Bronchial epithelial cell (primary cell): ENCODE results near the gene SLC12A9. TPM values are rescaled to one million over a fixed set of nuclear protein-coding genes. Genes with fewer than 3 reads are reported as not detected.

Source experiments
- DNase-seq: peaks from one replicate; pipeline ENCODE4 v3.0.0-alpha.2; 2010; ENCODE audit warnings: low read depth
- FAIRE-seq: peaks from 2 replicates; lab custom pipeline; 2011; peaks lifted over from hg19 to GRCh38; lab: Jason Lieb, UNC
- H3K27me3 ChIP-seq: 2 replicates; pipeline ENCODE4 v1.5.1; 2011; ENCODE audit warnings: low read length; ENCODE audit not compliant: control insufficient read depth, insufficient read depth
- H3K36me3 ChIP-seq: 2 replicates; pipeline ENCODE4 v1.5.1; 2011; ENCODE audit warnings: low read length; ENCODE audit not compliant: control insufficient read depth, insufficient read depth
- H3K4me3 ChIP-seq: 2 replicates; pipeline ENCODE4 v1.5.1; 2011; ENCODE audit warnings: mild to moderate bottlenecking, low read depth, low read length, control low read depth
- total RNA-seq: library from RNA; depleted of rRNA; stranded (reverse); fragments of >200 nt; gene quantifications from 2 replicates; pipeline ENCODE4 v1.2.1, GENCODE V29; 2014
- TF ChIP-seq, protein P1 (sequence below): IDR thresholded peaks from 2 replicates; pipeline ENCODE4 v1.5.1; 2011; ENCODE audit warnings: mild to moderate bottlenecking, moderate library complexity, low read length, control low read depth, inconsistent platforms; ENCODE audit not compliant: insufficient read depth, severe bottlenecking

Gene SLC12A9
- total RNA-seq, 1 donor from 2014 or later = 7.6 TPM

DNA sequence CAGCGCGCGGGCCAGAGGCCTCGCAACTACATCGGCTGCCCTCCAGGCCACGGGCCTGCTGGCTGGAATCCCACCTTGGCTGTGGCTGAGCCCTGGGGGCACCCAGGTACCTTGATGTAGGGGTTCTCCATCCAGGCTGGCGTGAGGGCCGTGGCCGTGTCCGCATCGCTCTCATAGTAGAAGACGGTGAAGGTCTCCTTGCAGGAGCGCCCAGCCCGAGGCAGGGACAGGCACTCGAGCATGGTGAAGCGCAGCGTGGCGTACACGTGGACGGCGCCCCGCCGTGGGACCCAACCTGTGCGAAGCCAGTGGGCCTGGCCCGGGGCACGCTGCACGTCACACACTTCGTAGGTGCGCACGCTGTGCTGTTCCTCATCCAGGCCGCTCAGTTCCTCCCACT lies 29.0 kb upstream of the SLC12A9 start:
- DNase-seq = no peak
- H3K4me3 ChIP-seq = no peak overlapping the region
- peaks cover 36% of the 10 kb centered on the region for H3K36me3 ChIP-seq
- H3K27me3 ChIP-seq = no peaks in the 10 kb centered on the region
- no peak for FAIRE-seq
- TF ChIP-seq, protein P1, sequence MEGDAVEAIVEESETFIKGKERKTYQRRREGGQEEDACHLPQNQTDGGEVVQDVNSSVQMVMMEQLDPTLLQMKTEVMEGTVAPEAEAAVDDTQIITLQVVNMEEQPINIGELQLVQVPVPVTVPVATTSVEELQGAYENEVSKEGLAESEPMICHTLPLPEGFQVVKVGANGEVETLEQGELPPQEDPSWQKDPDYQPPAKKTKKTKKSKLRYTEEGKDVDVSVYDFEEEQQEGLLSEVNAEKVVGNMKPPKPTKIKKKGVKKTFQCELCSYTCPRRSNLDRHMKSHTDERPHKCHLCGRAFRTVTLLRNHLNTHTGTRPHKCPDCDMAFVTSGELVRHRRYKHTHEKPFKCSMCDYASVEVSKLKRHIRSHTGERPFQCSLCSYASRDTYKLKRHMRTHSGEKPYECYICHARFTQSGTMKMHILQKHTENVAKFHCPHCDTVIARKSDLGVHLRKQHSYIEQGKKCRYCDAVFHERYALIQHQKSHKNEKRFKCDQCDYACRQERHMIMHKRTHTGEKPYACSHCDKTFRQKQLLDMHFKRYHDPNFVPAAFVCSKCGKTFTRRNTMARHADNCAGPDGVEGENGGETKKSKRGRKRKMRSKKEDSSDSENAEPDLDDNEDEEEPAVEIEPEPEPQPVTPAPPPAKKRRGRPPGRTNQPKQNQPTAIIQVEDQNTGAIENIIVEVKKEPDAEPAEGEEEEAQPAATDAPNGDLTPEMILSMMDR = no peak

DNA sequence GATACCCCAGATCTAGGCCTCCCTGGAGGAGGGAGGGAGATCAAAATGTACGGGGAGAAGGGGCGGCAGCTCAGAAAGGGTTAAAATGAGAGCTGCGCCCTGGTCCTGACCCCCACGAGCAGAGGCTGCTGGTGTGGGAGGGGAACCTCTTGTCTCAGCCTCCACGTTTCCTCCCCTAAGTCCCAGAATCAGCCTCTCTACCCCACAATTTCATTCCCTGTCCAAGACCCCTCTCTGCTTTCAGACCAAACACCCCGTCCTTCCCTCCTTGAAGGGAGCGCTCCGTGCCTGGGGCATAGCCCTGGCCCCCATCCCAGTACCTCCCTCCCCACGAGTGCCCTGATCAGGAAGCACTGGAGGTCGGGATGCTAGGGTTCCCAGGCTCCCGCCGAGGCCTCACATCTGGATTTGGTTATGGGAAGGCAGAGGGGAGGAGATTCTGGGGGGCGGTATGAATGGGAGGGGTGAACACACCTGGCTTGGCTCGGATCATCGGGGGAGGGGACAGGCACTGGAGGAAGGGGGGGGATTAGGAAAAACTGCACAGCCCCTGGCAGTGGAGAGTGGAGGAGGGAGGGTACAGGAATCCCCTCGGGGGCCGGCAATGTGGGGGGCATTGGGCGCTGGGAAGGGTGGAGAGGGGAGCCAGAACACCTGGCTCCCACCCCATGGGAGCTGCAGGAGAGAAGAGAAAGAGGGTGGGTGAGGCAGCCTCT lies 27.9 kb upstream of the SLC12A9 start:
- Histone ChIP-seq H3K4me3 (peak overlapping the region; percentile 69), H3K36me3 (peaks cover 27% of the 10 kb centered on the region), H3K27me3 (no peaks in the 10 kb centered on the region)
- TF ChIP-seq, protein P1 = no peak
- DNase-seq = no peak
- no peak for FAIRE-seq

DNA sequence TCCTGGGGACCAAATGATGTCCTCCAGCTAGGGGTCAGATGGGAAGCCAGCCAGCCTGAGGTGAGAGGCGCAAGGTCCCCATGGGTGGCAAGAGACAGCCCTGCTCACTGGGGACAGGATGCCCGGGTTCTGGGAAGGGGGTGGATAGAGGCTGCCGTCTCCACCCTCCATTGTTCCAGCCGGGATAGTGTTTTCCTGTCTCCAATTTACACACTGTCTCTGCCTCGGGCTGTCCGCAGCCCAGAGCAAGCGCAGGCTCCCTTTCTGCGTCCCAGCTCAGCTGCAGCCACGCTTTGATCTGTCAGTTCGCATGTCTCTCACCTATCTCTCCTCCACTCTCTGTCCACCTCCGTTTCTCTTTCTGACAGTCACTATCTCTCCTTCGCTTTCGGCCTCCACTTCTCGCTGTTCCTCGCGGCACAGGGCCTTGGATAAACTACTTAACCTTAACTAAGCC lies 27.3 kb upstream of the SLC12A9 start:
- Histone ChIP-seq H3K27me3 (no peaks in the 10 kb centered on the region), H3K4me3 (peak overlapping the region; percentile 69), H3K36me3 (peaks cover 22% of the 10 kb centered on the region)
- TF ChIP-seq, protein P1 = no peak
- FAIRE-seq = no peak
- no peak for DNase-seq

DNA sequence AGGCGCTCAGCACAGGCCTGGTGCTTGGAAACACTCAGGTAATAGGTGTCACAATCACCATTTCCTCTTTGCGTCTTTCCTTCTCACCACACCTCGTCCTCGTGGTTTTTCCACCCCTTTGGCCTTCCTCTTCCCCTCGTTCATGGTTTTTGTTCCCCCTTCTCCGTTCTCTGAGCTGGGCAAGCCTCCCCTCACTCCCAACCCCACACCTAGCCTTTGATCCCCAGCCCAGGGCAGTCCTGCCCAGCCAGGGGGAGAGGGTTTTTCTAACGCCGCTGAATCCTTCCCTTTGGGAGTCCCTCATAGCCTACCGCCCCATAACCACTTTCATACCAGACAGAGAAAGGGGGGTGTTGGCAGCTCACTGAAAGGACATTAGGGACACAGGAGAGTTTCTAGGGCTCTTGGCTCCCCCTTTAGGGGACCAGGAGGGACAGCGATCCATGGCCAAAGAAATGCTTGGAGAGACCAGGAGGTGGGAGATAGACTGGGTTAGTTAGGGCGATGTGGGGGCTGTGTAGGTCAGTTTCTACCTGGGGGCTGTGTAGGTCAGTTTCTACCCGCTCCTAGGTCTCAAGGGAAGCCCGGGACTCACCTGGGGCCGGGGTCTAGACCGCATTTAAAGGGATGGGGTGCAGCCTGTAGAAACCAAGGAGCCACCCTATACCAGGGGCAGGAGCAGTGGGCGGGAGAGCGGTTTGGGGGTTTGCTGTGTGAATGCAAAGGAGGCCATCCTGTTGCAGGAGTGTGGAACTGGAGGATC lies 26.6 kb upstream of the SLC12A9 start:
- TF ChIP-seq, protein P1 = peak; percentile 19
- DNase-seq = peak; percentile 36

DNA sequence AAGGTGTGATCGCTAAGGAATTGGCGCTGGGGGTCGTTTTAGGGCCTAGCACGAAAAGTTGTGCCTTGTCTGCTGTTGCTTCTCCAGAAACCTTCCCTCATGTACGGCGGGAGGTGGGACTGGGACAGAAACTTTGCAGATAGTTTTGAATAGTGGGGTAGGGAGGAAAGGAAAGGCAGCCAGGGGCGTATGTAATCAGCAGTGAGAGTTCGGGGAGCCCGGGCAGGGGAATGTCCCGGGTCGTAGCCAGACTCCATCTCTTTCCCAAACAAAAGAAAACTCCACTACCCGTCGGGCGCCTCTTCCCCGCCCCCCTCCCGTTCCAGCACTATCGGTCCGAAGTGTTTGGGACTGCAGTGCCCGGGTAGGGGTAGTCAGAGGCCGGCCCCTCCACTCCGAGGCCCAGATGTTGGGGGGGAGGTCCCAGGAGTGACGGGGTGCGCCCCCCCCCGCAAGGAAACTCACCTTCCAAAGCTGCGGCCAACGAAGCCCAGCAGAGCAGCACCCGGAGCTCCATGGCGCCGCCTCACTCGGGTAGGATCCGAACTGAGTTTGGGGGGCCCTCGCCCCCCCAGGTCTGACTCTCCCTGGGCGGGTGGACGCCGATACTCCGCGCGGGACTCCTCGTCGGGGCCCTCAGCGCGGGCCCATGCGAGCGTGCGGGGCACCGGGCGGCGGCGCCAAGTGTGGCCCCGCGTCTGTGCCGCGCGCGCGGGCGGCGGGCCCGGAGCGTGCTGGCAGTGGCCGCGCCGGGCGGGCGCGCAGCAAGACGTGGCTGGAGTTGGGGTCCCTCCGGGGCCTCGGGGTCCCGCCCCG lies 25.8 kb upstream of the SLC12A9 start:
- no peak for FAIRE-seq
- Histone ChIP-seq H3K4me3 (peak overlapping the region; percentile 69), H3K36me3 (peaks cover 19% of the 10 kb centered on the region), H3K27me3 (no peaks in the 10 kb centered on the region)
- TF ChIP-seq, protein P1 = no peak
- no peak for DNase-seq

More for the DNA sequence above, 26.6 kb upstream of the SLC12A9 start:
- H3K27me3 ChIP-seq = no peaks in the 10 kb centered on the region
- peak; percentile 58 for FAIRE-seq
- peaks cover 21% of the 10 kb centered on the region for H3K36me3 ChIP-seq
- H3K4me3 ChIP-seq = peak overlapping the region; percentile 69
